PC-3 (cell line): ENCODE measurements around the gene DCANP1. TPM values are rescaled to one million over a fixed set of nuclear protein-coding genes. Genes with fewer than 3 reads are reported as not detected.

Experiments used
- ATAC-seq: fragments of 200-7000 bp; cut with Tn5 transposase; 2 replicates; pipeline ENCODE4 v1.9.1; 2020; ENCODE audit warnings: mild to moderate bottlenecking, moderate library complexity
- BruUV-seq: library from RNA; stranded (reverse); fragments of 400-500 nt; replicated peaks from 2 replicates; lab custom pipeline; 2021; lab: Mats Ljungman, UMichigan
- CTCF ChIA-PET: fragments of 300-600 bp; sonication (Branson Sonifier 250); formaldehyde crosslinking; loops from one replicate; lab custom pipeline; 2022; ENCODE audit warnings: antibody characterized with exemption; lab: Charles Lee
- POLR2A ChIA-PET: fragments of 300-600 bp; sonication (Branson Sonifier 250); formaldehyde crosslinking; loops from one replicate; lab custom pipeline; 2022; ENCODE audit warnings: antibody characterized with exemption; ENCODE audit not compliant: unreplicated experiment; lab: Charles Lee
- DNase-seq: peaks from one replicate; pipeline ENCODE4 v3.0.0-alpha.2; 2015
- H2AFZ ChIP-seq: fragments of 300-600 bp; sonication (generic); 2 replicates; pipeline ENCODE4 v1.6.0; 2016; ENCODE audit warnings: antibody characterized with exemption, low read length
- H3F3A ChIP-seq: fragments of 300-600 bp; sonication (generic); one replicate; pipeline ENCODE4 v1.6.0; 2017; ENCODE audit warnings: antibody characterized with exemption, low read length, control low read depth, mild to moderate bottlenecking; ENCODE audit not compliant: unreplicated experiment
- H3K27ac ChIP-seq: fragments of 300-600 bp; sonication (generic); 2 replicates; pipeline ENCODE4 v1.5.1; 2016; ENCODE audit warnings: mild to moderate bottlenecking, low read length
- H3K27me3 ChIP-seq: fragments of 300-600 bp; sonication (generic); 2 replicates; pipeline ENCODE4 v1.6.1; 2016; ENCODE audit warnings: low read length, mixed read lengths
- H3K36me3 ChIP-seq: fragments of 300-600 bp; sonication (generic); 2 replicates; pipeline ENCODE4 v1.6.1; 2016; ENCODE audit warnings: low read depth, mixed run types, low read length, mixed read lengths
- H3K4me1 ChIP-seq: fragments of 300-600 bp; sonication (generic); 2 replicates; pipeline ENCODE4 v1.5.1; 2016; ENCODE audit warnings: low read length; ENCODE audit not compliant: insufficient read depth
- H3K4me2 ChIP-seq: fragments of 300-600 bp; sonication (generic); 2 replicates; pipeline ENCODE4 v1.6.0; 2016; ENCODE audit warnings: low read length
- H3K4me3 ChIP-seq: fragments of 300-600 bp; sonication (generic); 2 replicates; pipeline ENCODE4 v1.5.1; 2016; ENCODE audit warnings: mild to moderate bottlenecking, low read length, mixed read lengths
- H3K79me2 ChIP-seq: fragments of 300-600 bp; sonication (generic); 2 replicates; pipeline ENCODE4 v1.6.1; 2017; ENCODE audit warnings: low read length, mixed read lengths
- H3K9ac ChIP-seq: fragments of 300-600 bp; sonication (generic); 2 replicates; pipeline ENCODE4 v1.6.0; 2016; ENCODE audit warnings: mild to moderate bottlenecking, low read length
- H3K9me2 ChIP-seq: fragments of 300-600 bp; sonication (generic); replicated peaks from 2 replicates; pipeline ENCODE4 v1.6.1; 2016; ENCODE audit warnings: mixed run types, low read length, mixed read lengths
- H3K9me3 ChIP-seq: fragments of 300-600 bp; sonication (generic); 2 replicates; pipeline ENCODE4 v1.6.1; 2016; ENCODE audit warnings: low read length, mixed read lengths
- H4K20me1 ChIP-seq: fragments of 300-600 bp; sonication (generic); 2 replicates; pipeline ENCODE4 v1.6.1; 2016; ENCODE audit warnings: low read length, mixed read lengths
- EZH2 ChIP-seq: fragments of 300-600 bp; sonication (generic); IDR thresholded peaks from one replicate; pipeline ENCODE4 v1.6.1; 2017; ENCODE audit warnings: antibody characterized with exemption, mild to moderate bottlenecking, low read length; ENCODE audit not compliant: unreplicated experiment
- EZH2phosphoT487 ChIP-seq: fragments of 300-600 bp; sonication (generic); IDR thresholded peaks from 2 replicates; pipeline ENCODE4 v1.6.1; 2018; ENCODE audit warnings: mild to moderate bottlenecking, antibody characterized with exemption, low read length, borderline replicate concordance
- intact Hi-C: fragments of 100-400 bp; cut with micrococcal nuclease; formaldehyde crosslinking; loops from 2 replicates; pipeline ENCODE4 v1.9.0; 2023
- total RNA-seq: library from RNA; depleted of rRNA; stranded (reverse); fragments of >200 nt; gene quantifications from 2 replicates; pipeline ENCODE4 v1.2.3, GENCODE V29; 2014
- TF ChIP-seq, protein P1 (sequence below): fragments of 300-600 bp; sonication (generic); conservative IDR thresholded peaks from 2 replicates; pipeline ENCODE4 v1.5.1; 2017; ENCODE audit warnings: antibody characterized with exemption, low read depth, mild to moderate bottlenecking, low read length

Gene DCANP1
- total RNA-seq, 1 experiment from 2014 or later = not detected

DNA sequence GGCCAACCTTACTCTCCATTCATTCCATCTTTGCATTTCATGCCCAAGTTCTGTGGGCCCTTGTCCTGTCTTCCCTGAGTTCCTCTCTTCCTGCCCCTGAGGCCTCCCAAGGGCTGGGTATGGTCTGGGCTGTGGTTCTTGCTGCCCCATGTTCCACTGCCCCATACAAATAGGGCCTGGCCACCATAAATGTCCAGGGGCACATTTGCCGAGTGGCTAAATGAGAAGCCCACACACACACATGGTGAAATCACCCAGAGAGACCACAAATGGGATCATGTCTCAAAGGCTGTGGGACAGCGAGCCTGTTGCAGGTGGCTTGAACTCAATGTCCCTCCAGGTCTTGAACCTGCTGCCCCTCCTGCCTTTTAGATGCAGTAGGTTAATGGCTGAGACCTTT lies 3.8 kb upstream of the DCANP1 start:
- H4K20me1 ChIP-seq = no peaks in the 10 kb centered on the region
- H3K79me2 ChIP-seq = no peaks in the 10 kb centered on the region
- H3K9ac ChIP-seq = no peak overlapping the region
- no peaks in the 10 kb centered on the region for H3K36me3 ChIP-seq
- no peaks in the 10 kb centered on the region for H3K27me3 ChIP-seq
- no peaks in the 10 kb centered on the region for H3F3A ChIP-seq
- no peak for DNase-seq
- no peak overlapping the region for H3K4me2 ChIP-seq
- H3K4me3 ChIP-seq = no peak overlapping the region
- intact Hi-C loops = loop anchor here (10.0 kb wide), 1 partner anchor 384 kb away; the partner anchor contains the start of gene SLC25A48
- no peak overlapping the region for H3K27ac ChIP-seq
- no peak for ATAC-seq
- no peaks in the 10 kb centered on the region for H3K9me2 ChIP-seq
- H3K9me3 ChIP-seq = no peaks in the 10 kb centered on the region
- no peak overlapping the region for H2AFZ ChIP-seq
- H3K4me1 ChIP-seq = peaks cover 1% of the 10 kb centered on the region; the same call in 1 of the 2 replicates
- ChIA-PET CTCF (no interaction called here), POLR2A (no interaction called here)
- BruUV-seq = no TSS peak
- no peak for TF ChIP-seq EZH2phosphoT487
- no peak for TF ChIP-seq EZH2
- TF ChIP-seq, protein P1, sequence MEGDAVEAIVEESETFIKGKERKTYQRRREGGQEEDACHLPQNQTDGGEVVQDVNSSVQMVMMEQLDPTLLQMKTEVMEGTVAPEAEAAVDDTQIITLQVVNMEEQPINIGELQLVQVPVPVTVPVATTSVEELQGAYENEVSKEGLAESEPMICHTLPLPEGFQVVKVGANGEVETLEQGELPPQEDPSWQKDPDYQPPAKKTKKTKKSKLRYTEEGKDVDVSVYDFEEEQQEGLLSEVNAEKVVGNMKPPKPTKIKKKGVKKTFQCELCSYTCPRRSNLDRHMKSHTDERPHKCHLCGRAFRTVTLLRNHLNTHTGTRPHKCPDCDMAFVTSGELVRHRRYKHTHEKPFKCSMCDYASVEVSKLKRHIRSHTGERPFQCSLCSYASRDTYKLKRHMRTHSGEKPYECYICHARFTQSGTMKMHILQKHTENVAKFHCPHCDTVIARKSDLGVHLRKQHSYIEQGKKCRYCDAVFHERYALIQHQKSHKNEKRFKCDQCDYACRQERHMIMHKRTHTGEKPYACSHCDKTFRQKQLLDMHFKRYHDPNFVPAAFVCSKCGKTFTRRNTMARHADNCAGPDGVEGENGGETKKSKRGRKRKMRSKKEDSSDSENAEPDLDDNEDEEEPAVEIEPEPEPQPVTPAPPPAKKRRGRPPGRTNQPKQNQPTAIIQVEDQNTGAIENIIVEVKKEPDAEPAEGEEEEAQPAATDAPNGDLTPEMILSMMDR = no peak

DNA sequence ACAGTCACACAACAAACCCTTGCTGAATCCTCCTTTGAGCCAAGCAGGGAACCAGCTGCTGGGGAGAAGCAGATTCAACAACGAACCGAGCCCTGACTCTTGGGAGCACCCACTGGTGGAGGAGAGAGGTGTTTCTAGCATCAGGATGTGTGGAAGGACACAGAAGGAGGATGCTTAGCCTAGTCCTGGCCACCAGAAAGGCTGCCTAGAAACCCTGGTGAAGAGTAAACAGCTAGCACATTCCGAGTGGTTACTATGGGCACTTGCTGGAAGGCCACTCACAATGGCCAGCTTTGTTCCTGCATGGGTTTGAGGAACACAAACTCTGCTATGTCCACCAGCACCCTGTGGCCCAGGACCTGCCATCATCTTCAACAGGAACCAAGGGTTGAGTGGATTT lies 3.2 kb upstream of the DCANP1 start:
- no peaks in the 10 kb centered on the region for H3K9me3 ChIP-seq
- H4K20me1 ChIP-seq = no peaks in the 10 kb centered on the region
- H3K9me2 ChIP-seq = no peaks in the 10 kb centered on the region
- no peak overlapping the region for H3K9ac ChIP-seq
- no peak overlapping the region for H3K4me2 ChIP-seq
- DNase-seq = no peak
- no peaks in the 10 kb centered on the region for H3K4me1 ChIP-seq
- no peak for TF ChIP-seq EZH2
- TF ChIP-seq, protein P1 = no peak
- TF ChIP-seq EZH2phosphoT487 = no peak
- H3K4me3 ChIP-seq = no peak overlapping the region
- H2AFZ ChIP-seq = no peak overlapping the region
- intact Hi-C loops = loop anchor here (10.0 kb wide), 1 partner anchor 384 kb away; the partner anchor contains the start of gene SLC25A48
- ATAC-seq = no peak
- no TSS peak for BruUV-seq
- H3K27ac ChIP-seq = no peak overlapping the region
- POLR2A ChIA-PET = no interaction called here
- H3K36me3 ChIP-seq = no peaks in the 10 kb centered on the region
- H3K79me2 ChIP-seq = no peaks in the 10 kb centered on the region
- no peaks in the 10 kb centered on the region for H3K27me3 ChIP-seq
- CTCF ChIA-PET = no interaction called here
- H3F3A ChIP-seq = no peaks in the 10 kb centered on the region

DNA sequence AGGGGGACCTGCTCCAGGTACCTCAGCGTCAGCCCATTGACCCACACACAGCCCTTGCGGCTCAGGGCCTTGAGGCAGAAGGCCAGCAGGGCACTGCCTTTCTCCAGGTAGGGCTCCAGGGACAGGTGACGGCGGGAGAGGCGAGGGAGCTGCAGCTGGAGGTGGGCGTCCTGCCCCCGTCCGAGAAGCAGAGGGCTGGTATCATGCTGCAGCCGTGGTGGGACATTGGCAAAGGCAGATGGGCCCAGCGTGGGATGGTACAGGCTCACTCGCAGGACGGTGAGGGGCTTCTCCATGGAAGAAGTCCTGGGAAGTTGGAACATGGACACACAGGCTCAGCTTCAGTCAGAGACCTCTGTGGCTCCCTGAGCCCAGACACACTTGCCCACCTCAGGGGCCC lies 2.5 kb upstream of the DCANP1 start:
- H3K36me3 ChIP-seq = no peaks in the 10 kb centered on the region
- DNase-seq = no peak
- H3K9ac ChIP-seq = no peak overlapping the region
- no peak overlapping the region for H2AFZ ChIP-seq
- no peak for ATAC-seq
- no peaks in the 10 kb centered on the region for H3K79me2 ChIP-seq
- H3K9me3 ChIP-seq = no peaks in the 10 kb centered on the region
- POLR2A ChIA-PET = no interaction called here
- CTCF ChIA-PET = no interaction called here
- H3K4me1 ChIP-seq = no peaks in the 10 kb centered on the region
- intact Hi-C loops = loop anchor here (10.0 kb wide), 1 partner anchor 385 kb away; the partner anchor contains the start of gene SLC25A48
- no peaks in the 10 kb centered on the region for H4K20me1 ChIP-seq
- H3K4me3 ChIP-seq = no peak overlapping the region
- no peaks in the 10 kb centered on the region for H3K27me3 ChIP-seq
- no peaks in the 10 kb centered on the region for H3F3A ChIP-seq
- H3K4me2 ChIP-seq = no peak overlapping the region
- no peaks in the 10 kb centered on the region for H3K9me2 ChIP-seq
- no peak for TF ChIP-seq EZH2phosphoT487
- no peak overlapping the region for H3K27ac ChIP-seq
- no TSS peak for BruUV-seq
